GM19238 (cell line): ENCODE measurements around the gene PGLYRP4.
"Not testable (repeated sequence)": the region's sequence is repeated elsewhere in the genome, so short reads cannot be mapped to it uniquely, and the experiment has no call there.

Experiments used
- DNase-seq: peaks from one replicate; pipeline ENCODE4 v3.0.0; 2011; ENCODE audit warnings: low spot score; ENCODE audit not compliant: insufficient read length

PGLYRP4 gene

GRCh38 chr1:153339802-153340201, 8.8 kb downstream of the PGLYRP4 start:
- no peak for DNase-seq

- DNase-seq, result no peak
These were observed 10.4 kb downstream of the PGLYRP4 start for GRCh38 chr1:153337980-153338853.

GRCh38 chr1:153336650-153337049, 12.0 kb downstream of the PGLYRP4 start:
- no peak for DNase-seq

- no peak for DNase-seq
These were observed 14.7 kb downstream of the PGLYRP4 start for GRCh38 chr1:153333902-153334301.

GRCh38 chr1:153324912-153325311, 23.7 kb downstream of the PGLYRP4 start:
- DNase-seq, result no peak

- no peak for DNase-seq
These were observed 26.1 kb downstream of the PGLYRP4 start for GRCh38 chr1:153322568-153322967.

- not testable (repeated sequence) for DNase-seq
These were observed 30.5 kb downstream of the PGLYRP4 start for GRCh38 chr1:153318145-153318544.

GRCh38 chr1:153316013-153316412, 32.6 kb downstream of the PGLYRP4 start:
- not testable (repeated sequence) for DNase-seq

GRCh38 chr1:153314388-153314787, 34.3 kb downstream of the PGLYRP4 start:
- DNase-seq, result not testable (repeated sequence)

GRCh38 chr1:153313288-153313687, 35.4 kb downstream of the PGLYRP4 start:
- no peak for DNase-seq

GRCh38 chr1:153312570-153313186, 36.0 kb downstream of the PGLYRP4 start, which contains the start of gene PGLYRP3:
Gene PGLYRP3 (minus strand): TSS chr1:153312952. CDS start chr1:153310665, 2,287 bp downstream.
- DNase-seq, result no peak

GRCh38 chr1:153310526-153310925, 38.1 kb downstream of the PGLYRP4 start:
- DNase-seq, result no peak

- no peak for DNase-seq
These were observed 39.2 kb downstream of the PGLYRP4 start for GRCh38 chr1:153309441-153309840.

- DNase-seq, result no peak
These were observed 40.1 kb downstream of the PGLYRP4 start for GRCh38 chr1:153308540-153308939.

GRCh38 chr1:153307221-153307600, 41.4 kb downstream of the PGLYRP4 start:
- DNase-seq, result no peak

- DNase-seq, result no peak
These were observed 42.1 kb downstream of the PGLYRP4 start for GRCh38 chr1:153306303-153307220.

- no peak for DNase-seq
These were observed 43.0 kb downstream of the PGLYRP4 start for GRCh38 chr1:153305682-153306081.

- DNase-seq, result no peak
These were observed 46.3 kb downstream of the PGLYRP4 start for GRCh38 chr1:153302308-153302707.

- DNase-seq, result no peak
These were observed 54.8 kb downstream of the PGLYRP4 start for GRCh38 chr1:153293851-153294250.

- DNase-seq, result no peak
These were observed 55.2 kb downstream of the PGLYRP4 start for GRCh38 chr1:153293480-153293775.

- no peak for DNase-seq
These were observed 55.7 kb downstream of the PGLYRP4 start for GRCh38 chr1:153292740-153293479.
